ENCODE results near the gene ATRAID.

DNA sequence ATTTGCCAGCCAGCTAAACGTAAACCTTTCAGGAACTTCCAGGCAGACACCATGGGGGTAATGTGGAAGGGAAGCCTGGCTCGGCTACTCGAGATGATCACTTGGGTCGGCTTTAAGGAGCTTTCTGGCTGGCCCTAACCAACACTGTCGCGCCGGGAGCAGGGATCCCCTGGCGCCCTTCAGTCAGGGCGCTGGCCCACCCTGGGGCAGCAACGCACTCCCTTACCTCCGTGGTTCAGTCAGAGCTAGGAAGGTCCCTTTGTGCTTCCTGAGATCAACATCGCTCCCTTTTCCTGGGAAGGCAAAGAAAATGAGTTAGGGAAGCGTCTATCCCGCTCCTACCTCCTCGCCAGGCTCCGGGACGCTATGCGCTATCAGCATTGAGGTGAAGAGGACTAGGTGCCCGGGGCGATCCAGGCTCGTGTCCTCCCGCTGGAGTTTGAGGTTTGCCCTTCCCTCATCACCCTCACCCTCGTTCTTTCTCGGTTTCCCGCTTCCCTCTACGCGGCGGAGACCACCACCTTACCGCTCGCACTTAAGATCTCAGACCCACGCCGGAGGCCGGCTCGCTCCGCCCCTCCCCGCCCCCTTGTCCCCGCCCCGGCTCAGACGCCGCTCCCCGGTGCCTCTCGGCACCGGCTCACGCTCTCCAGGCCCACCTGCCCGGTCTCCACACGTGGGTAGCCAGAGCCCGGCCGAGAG lies 449 bp upstream of the ATRAID start:
- TF ChIP-seq CTCF (IDR thresholded peaks at IDR 0.05; ENCODE audit: low read length) (no peak), EZH2 (IDR thresholded peaks at IDR 0.05; ENCODE audit: borderline replicate concordance, low read length) (no peak)
